ENCODE results near the gene C4orf50.

DNA sequence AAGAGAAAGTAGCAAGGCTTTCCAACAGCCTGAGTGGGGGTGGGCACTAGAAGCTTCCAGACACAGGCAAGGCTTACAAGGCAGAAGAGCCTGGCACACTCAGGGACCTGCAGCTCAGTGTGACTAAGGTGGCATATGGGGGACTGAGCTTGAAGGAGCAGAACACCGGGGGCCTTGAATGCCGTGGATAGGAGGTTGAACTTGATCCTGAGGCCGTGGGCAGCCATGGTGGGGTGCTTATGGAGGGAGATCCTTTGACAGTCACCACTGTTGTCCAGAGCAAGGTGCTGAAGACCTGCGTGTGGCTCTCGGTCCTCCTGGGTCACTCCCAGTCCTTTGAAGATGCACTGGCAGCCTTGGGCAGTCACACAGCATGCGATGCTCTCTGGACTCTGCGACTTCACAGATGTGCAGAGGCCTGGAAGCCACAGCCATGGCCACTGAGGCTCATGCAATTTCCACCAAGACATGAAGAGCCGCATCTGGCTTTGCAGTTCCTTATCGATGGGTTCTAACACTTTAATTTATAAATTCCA lies 18.3 kb downstream of the C4orf50 start:
- no peak for TF ChIP-seq ARNTL (CRISPR knock-in tag; IDR thresholded peaks at IDR 0.05; ENCODE audit: borderline replicate concordance, low read depth)
- TF ChIP-seq ISL1 (CRISPR knock-in tag; IDR thresholded peaks at IDR 0.05): no peak
- TF ChIP-seq, protein P1, sequence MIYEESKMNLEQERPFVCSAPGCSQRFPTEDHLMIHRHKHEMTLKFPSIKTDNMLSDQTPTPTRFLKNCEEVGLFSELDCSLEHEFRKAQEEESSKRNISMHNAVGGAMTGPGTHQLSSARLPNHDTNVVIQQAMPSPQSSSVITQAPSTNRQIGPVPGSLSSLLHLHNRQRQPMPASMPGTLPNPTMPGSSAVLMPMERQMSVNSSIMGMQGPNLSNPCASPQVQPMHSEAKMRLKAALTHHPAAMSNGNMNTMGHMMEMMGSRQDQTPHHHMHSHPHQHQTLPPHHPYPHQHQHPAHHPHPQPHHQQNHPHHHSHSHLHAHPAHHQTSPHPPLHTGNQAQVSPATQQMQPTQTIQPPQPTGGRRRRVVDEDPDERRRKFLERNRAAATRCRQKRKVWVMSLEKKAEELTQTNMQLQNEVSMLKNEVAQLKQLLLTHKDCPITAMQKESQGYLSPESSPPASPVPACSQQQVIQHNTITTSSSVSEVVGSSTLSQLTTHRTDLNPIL (CRISPR knock-in tag; IDR thresholded peaks at IDR 0.05; ENCODE audit: low read depth): no peak
- no peak for TF ChIP-seq SNAI2 (CRISPR knock-in tag; IDR thresholded peaks at IDR 0.05)
- TF ChIP-seq, protein P2, sequence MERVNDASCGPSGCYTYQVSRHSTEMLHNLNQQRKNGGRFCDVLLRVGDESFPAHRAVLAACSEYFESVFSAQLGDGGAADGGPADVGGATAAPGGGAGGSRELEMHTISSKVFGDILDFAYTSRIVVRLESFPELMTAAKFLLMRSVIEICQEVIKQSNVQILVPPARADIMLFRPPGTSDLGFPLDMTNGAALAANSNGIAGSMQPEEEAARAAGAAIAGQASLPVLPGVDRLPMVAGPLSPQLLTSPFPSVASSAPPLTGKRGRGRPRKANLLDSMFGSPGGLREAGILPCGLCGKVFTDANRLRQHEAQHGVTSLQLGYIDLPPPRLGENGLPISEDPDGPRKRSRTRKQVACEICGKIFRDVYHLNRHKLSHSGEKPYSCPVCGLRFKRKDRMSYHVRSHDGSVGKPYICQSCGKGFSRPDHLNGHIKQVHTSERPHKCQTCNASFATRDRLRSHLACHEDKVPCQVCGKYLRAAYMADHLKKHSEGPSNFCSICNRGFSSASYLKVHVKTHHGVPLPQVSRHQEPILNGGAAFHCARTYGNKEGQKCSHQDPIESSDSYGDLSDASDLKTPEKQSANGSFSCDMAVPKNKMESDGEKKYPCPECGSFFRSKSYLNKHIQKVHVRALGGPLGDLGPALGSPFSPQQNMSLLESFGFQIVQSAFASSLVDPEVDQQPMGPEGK (CRISPR knock-in tag; IDR thresholded peaks at IDR 0.05; ENCODE audit: borderline replicate concordance): no peak

Measured in SK-N-SH treated with all-trans-retinoic acid at 6 μM for 48 hours (cell line).